GM23338 (cell line): ENCODE measurements around the gene HBA1. TPM values are rescaled to one million over a fixed set of nuclear protein-coding genes. Genes with fewer than 3 reads are reported as not detected.

Source experiments
- ATAC-seq: fragments of 200-7000 bp; cut with Tn5 transposase; 3 replicates; pipeline ENCODE4 v1.9.1; 2020
- DNase-seq: peaks from one replicate; pipeline ENCODE4 v3.0.0-alpha.2; 2015; ENCODE audit warnings: low spot score
- H2AFZ ChIP-seq: fragments of 200-600 bp; sonication (generic); 2 replicates; pipeline ENCODE4 v1.8.0; 2016; ENCODE audit warnings: antibody characterized with exemption, mild to moderate bottlenecking, moderate library complexity
- H3F3A ChIP-seq: fragments of 200-600 bp; sonication (generic); replicated peaks from 2 replicates; pipeline ENCODE4 v1.8.0; 2017; ENCODE audit warnings: antibody characterized with exemption, mixed run types, low read depth
- H3K27ac ChIP-seq: fragments of 200-600 bp; sonication (generic); 2 replicates; pipeline ENCODE4 v1.6.1; 2016; ENCODE audit warnings: low read depth
- H3K27me3 ChIP-seq: fragments of 200-600 bp; sonication (generic); 2 replicates; pipeline ENCODE4 v1.8.0; 2016; ENCODE audit warnings: mild to moderate bottlenecking, mixed run types, moderate library complexity; ENCODE audit not compliant: insufficient read depth
- H3K36me3 ChIP-seq: fragments of 200-600 bp; sonication (generic); 2 replicates; pipeline ENCODE4 v1.8.0; 2016; ENCODE audit warnings: mild to moderate bottlenecking; ENCODE audit not compliant: insufficient read depth
- H3K4me1 ChIP-seq: fragments of 200-600 bp; sonication (generic); 2 replicates; pipeline ENCODE4 v1.8.0; 2016; ENCODE audit warnings: mild to moderate bottlenecking, moderate library complexity; ENCODE audit not compliant: insufficient read depth
- H3K4me2 ChIP-seq: fragments of 200-600 bp; sonication (generic); 2 replicates; pipeline ENCODE4 v1.7.1; 2017; ENCODE audit warnings: mixed run types
- H3K4me3 ChIP-seq: fragments of 200-600 bp; sonication (generic); 2 replicates; pipeline ENCODE4 v1.6.1; 2016; ENCODE audit warnings: mixed run types
- H3K79me2 ChIP-seq: fragments of 200-600 bp; sonication (generic); replicated peaks from 2 replicates; pipeline ENCODE4 v1.8.0; 2017; ENCODE audit warnings: mild to moderate bottlenecking; ENCODE audit not compliant: insufficient read depth
- H3K9me2 ChIP-seq: fragments of 200-600 bp; sonication (generic); 2 replicates; pipeline ENCODE4 v1.8.0; 2017; ENCODE audit not compliant: insufficient read depth
- H4K20me1 ChIP-seq: fragments of 200-600 bp; sonication (generic); replicated peaks from 2 replicates; pipeline ENCODE4 v1.8.0; 2017; ENCODE audit warnings: mild to moderate bottlenecking; ENCODE audit not compliant: insufficient read depth
- H3K27ac Mint-ChIP-seq: 2 replicates; pipeline ENCODE4 v1.8.0; 2020; ENCODE audit warnings: inconsistent platforms, mild to moderate bottlenecking, moderate library complexity, mixed read lengths
- H3K27me3 Mint-ChIP-seq: 3 replicates; pipeline ENCODE4 v1.8.0; 2022; ENCODE audit warnings: low read depth, mild to moderate bottlenecking, moderate library complexity, mixed read lengths, inconsistent platforms; ENCODE audit not compliant: insufficient read depth, poor library complexity
- H3K36me3 Mint-ChIP-seq: 3 replicates; pipeline ENCODE4 v1.8.0; 2021; ENCODE audit warnings: low read depth, mild to moderate bottlenecking, inconsistent platforms, moderate library complexity, mixed read lengths
- H3K4me1 Mint-ChIP-seq: 3 replicates; pipeline ENCODE4 v1.8.0; 2020; ENCODE audit warnings: mild to moderate bottlenecking, inconsistent platforms, mixed read lengths
- H3K4me3 Mint-ChIP-seq: 3 replicates; pipeline ENCODE4 v1.8.0; 2021; ENCODE audit warnings: moderate library complexity, mild to moderate bottlenecking, inconsistent platforms, mixed read lengths
- H3K9me3 Mint-ChIP-seq: 3 replicates; pipeline ENCODE4 v1.8.0; 2020; ENCODE audit warnings: moderate library complexity, mild to moderate bottlenecking, inconsistent platforms, mixed read lengths
- CREB1 ChIP-seq: fragments of 250-450 bp; sonication (Bioruptor Pico); IDR thresholded peaks from 2 replicates; pipeline ENCODE4 v1.5.0; 2020; ENCODE audit warnings: low read depth, mild to moderate bottlenecking, moderate library complexity
- CTCF ChIP-seq, 2 experiments: fragments of 200-600 bp in 1 of 2; sonication (generic) in 1 of 2; conservative IDR thresholded peaks; 2 replicates each; pipeline versions ENCODE4 v1.5.1 to v1.6.1; 2016 to 2017; ENCODE audit warnings: antibody characterized with exemption in 2 of 2, low read depth in 2 of 2, mild to moderate bottlenecking in 2 of 2, moderate library complexity in 1 of 2
- ETS1 ChIP-seq: IDR thresholded peaks from 2 replicates; pipeline ENCODE4 v1.6.1; 2016; ENCODE audit warnings: antibody characterized with exemption
- EZH2 ChIP-seq: fragments of 200-600 bp; sonication (generic); IDR thresholded peaks from one replicate; pipeline ENCODE4 v1.8.0; 2017; ENCODE audit warnings: antibody characterized with exemption, mild to moderate bottlenecking, low read depth; ENCODE audit not compliant: unreplicated experiment
- NANOG ChIP-seq: IDR thresholded peaks from 2 replicates; pipeline ENCODE4 v1.6.1; 2016; ENCODE audit warnings: antibody characterized with exemption, borderline replicate concordance
- POLR2AphosphoS5 ChIP-seq: IDR thresholded peaks from 2 replicates; pipeline ENCODE4 v1.6.1; 2016; ENCODE audit warnings: antibody characterized with exemption, low read depth
- STAT1 ChIP-seq: IDR thresholded peaks from one replicate; pipeline ENCODE4 v1.6.1; 2016; ENCODE audit warnings: antibody characterized with exemption; ENCODE audit not compliant: unreplicated experiment
- ZNF114 ChIP-seq: fragments of 250-450 bp; sonication (Bioruptor Pico); IDR thresholded peaks from 2 replicates; pipeline ENCODE4 v1.5.0; 2020; ENCODE audit warnings: mild to moderate bottlenecking, moderate library complexity
- ZNF331 ChIP-seq: fragments of 250-450 bp; sonication (Bioruptor Pico); IDR thresholded peaks from 2 replicates; pipeline ENCODE4 v1.5.0; 2020; ENCODE audit warnings: low read depth, mild to moderate bottlenecking, moderate library complexity
- polyA plus RNA-seq: library from polyadenylated mRNA; unstranded; fragments of >200 nt; fragmentation: Nextera tagmentation; extraction: Ambion mirVana; gene quantifications from 2 replicates; pipeline ENCODE4 v1.2.1, GENCODE V29; 2016
- total RNA-seq: library from RNA; depleted of rRNA; stranded (reverse); fragments of >200 nt; shearing (Covaris generic); gene quantifications from 2 replicates; pipeline ENCODE4 v1.2.3, GENCODE V29; 2014

The HBA1 gene
- total and polyA plus RNA-seq, 2 experiments from 2014 or later = 6.7 TPM; not detected in 1

- Histone ChIP-seq H3K27me3 (peaks cover 77% of the 10 kb centered on the region), H3F3A (0 out of 2 replicates have a peak, but pooled peaks cover 6% of the 10 kb centered on the region), H2AFZ (peak overlapping the region; percentile 99), H3K27ac (no peak overlapping the region), H3K4me2 (peak overlapping the region; percentile 98), H4K20me1 (0 out of 2 replicates have a peak, but pooled peaks cover 3% of the 10 kb centered on the region), H3K36me3 (no peaks in the 10 kb centered on the region), H3K4me3 (peak overlapping the region; percentile 85), H3K79me2 (no peaks in the 10 kb centered on the region), H3K9me2 (no peaks in the 10 kb centered on the region), H3K4me1 (peaks cover 5% of the 10 kb centered on the region; the same call in 1 of the 2 replicates)
- DNase-seq (peak; percentile 69), ATAC-seq (peak; percentile 47)
- no peak overlapping the region for H3K27ac Mint-ChIP-seq
- no peaks in the 10 kb centered on the region for H3K36me3 Mint-ChIP-seq
- H3K27me3 Mint-ChIP-seq = peaks cover 32% of the 10 kb centered on the region
- H3K9me3 Mint-ChIP-seq = peaks cover 4% of the 10 kb centered on the region; the same call in 2 of the 3 replicates
- TF ChIP-seq POLR2AphosphoS5 (no peak), ETS1 (no peak), CTCF (conservative IDR thresholded peaks at IDR 0.05; ENCODE audit: low read depth in 2 of 2) (no peak), EZH2 (peak; percentile 65), ZNF114 (CRISPR knock-in tag) (no peak), STAT1 (no peak)
- peak overlapping the region; percentile 82 for H3K4me3 Mint-ChIP-seq
- peaks cover 5% of the 10 kb centered on the region; the same call in 2 of the 3 replicates for H3K4me1 Mint-ChIP-seq
Observed at GRCh38 chr16:154217-155030, 22.1 kb upstream of the HBA1 start.

- H3K79me2 ChIP-seq = no peaks in the 10 kb centered on the region
- H3K36me3 ChIP-seq = no peaks in the 10 kb centered on the region
- H3K4me2 ChIP-seq = peak overlapping the region; percentile 98
- 0 out of 2 replicates have a peak, but pooled peaks cover 6% of the 10 kb centered on the region for H3F3A ChIP-seq
- no peaks in the 10 kb centered on the region for H3K9me2 ChIP-seq
- ATAC-seq = no peak
- peak overlapping the region; percentile 85 for H3K4me3 ChIP-seq
- Mint-ChIP-seq H3K4me1 (peaks cover 5% of the 10 kb centered on the region; the same call in 2 of the 3 replicates), H3K9me3 (peaks cover 4% of the 10 kb centered on the region; the same call in 2 of the 3 replicates), H3K36me3 (no peaks in the 10 kb centered on the region), H3K4me3 (peak overlapping the region; percentile 82), H3K27ac (no peak overlapping the region), H3K27me3 (peaks cover 35% of the 10 kb centered on the region)
- peak overlapping the region; percentile 99 for H2AFZ ChIP-seq
- H3K27ac ChIP-seq = no peak overlapping the region
- H3K4me1 ChIP-seq = peaks cover 5% of the 10 kb centered on the region; the same call in 1 of the 2 replicates
- 0 out of 2 replicates have a peak, but pooled peaks cover 3% of the 10 kb centered on the region for H4K20me1 ChIP-seq
- H3K27me3 ChIP-seq = peaks cover 71% of the 10 kb centered on the region
- DNase-seq = no peak
- TF ChIP-seq ZNF331 (CRISPR knock-in tag) (no peak), EZH2 (no peak), CREB1 (no peak), ETS1 (no peak), NANOG (no peak)
Observed at GRCh38 chr16:155031-155398, 21.5 kb upstream of the HBA1 start.
